Panc1 (cell line): ENCODE measurements around the gene XYLT1. TPM values are rescaled to one million over a fixed set of nuclear protein-coding genes. Genes with fewer than 3 reads are reported as not detected.

ENCODE experiments used
- ATAC-seq: fragments of 200-7000 bp; cut with Tn5 transposase; 2 replicates; pipeline ENCODE4 v1.9.1; 2020; ENCODE audit warnings: mild to moderate bottlenecking, moderate library complexity
- BruUV-seq: library from RNA; stranded (reverse); fragments of 400-500 nt; replicated peaks from 2 replicates; lab custom pipeline; 2021; lab: Mats Ljungman, UMichigan
- CTCF ChIA-PET: fragments of 300-600 bp; sonication (Branson Sonifier 250); formaldehyde crosslinking; loops from one replicate; lab custom pipeline; 2022; ENCODE audit warnings: antibody characterized with exemption; lab: Charles Lee
- POLR2A ChIA-PET: fragments of 300-600 bp; sonication (Branson Sonifier 250); formaldehyde crosslinking; loops from one replicate; lab custom pipeline; 2022; ENCODE audit warnings: antibody characterized with exemption; lab: Charles Lee
- DNase-seq: peaks from one replicate; pipeline ENCODE4 v3.0.0-alpha.2; 2010; ENCODE audit warnings: low read depth, low spot score
- H3K27ac ChIP-seq: 2 replicates; pipeline ENCODE4 v1.5.1; 2011; ENCODE audit warnings: mild to moderate bottlenecking, low read length, inconsistent platforms
- H3K27me3 ChIP-seq: fragments of 200-500 bp; sonication (Bioruptor generic); 2 replicates; pipeline ENCODE4 v1.6.0; 2014; ENCODE audit warnings: low read length, inconsistent platforms; ENCODE audit not compliant: control insufficient read depth, insufficient read depth
- H3K36me3 ChIP-seq: fragments of 200-500 bp; sonication (Bioruptor generic); 2 replicates; pipeline ENCODE4 v1.5.1; 2014; ENCODE audit warnings: inconsistent platforms, mild to moderate bottlenecking, low read length, moderate library complexity; ENCODE audit not compliant: control insufficient read depth, insufficient read depth
- H3K4me1 ChIP-seq: 2 replicates; pipeline ENCODE4 v1.5.1; 2011; ENCODE audit warnings: inconsistent platforms, mild to moderate bottlenecking, low read length, moderate library complexity; ENCODE audit not compliant: control insufficient read depth, insufficient read depth
- H3K4me3 ChIP-seq, 2 experiments: 2 replicates each; pipeline ENCODE4 v1.5.1; 2011 to 2012; ENCODE audit warnings: low read depth in 2 of 2, low read length in 2 of 2, mild to moderate bottlenecking in 2 of 2, inconsistent platforms in 1 of 2, moderate library complexity in 1 of 2
- H3K9me3 ChIP-seq: fragments of 200-500 bp; sonication (Bioruptor generic); 2 replicates; pipeline ENCODE4 v1.5.1; 2014; ENCODE audit warnings: low read depth, mild to moderate bottlenecking, inconsistent platforms, low read length, moderate library complexity; ENCODE audit not compliant: control insufficient read depth, insufficient read depth
- CTCF ChIP-seq: fragments of 450-650 bp; IDR thresholded peaks from 2 replicates; pipeline ENCODE4 v1.5.1; 2017; ENCODE audit warnings: mild to moderate bottlenecking
- POLR2AphosphoS5 ChIP-seq: IDR thresholded peaks from 2 replicates; pipeline ENCODE4 v1.6.1; 2012; ENCODE audit warnings: mild to moderate bottlenecking, low read depth, low read length, moderate library complexity
- REST ChIP-seq, 2 experiments: IDR thresholded peaks; 2 replicates each; pipeline ENCODE4 v1.6.1; 2011 to 2012; ENCODE audit warnings: low read depth in 2 of 2, control low read depth in 1 of 2, low read length in 1 of 2, mild to moderate bottlenecking in 1 of 2, moderate library complexity in 1 of 2; ENCODE audit not compliant: insufficient read depth in 1 of 2
- SIN3A ChIP-seq: IDR thresholded peaks from 2 replicates; pipeline ENCODE4 v1.6.1; 2012; ENCODE audit warnings: low read depth, mild to moderate bottlenecking, low read length, moderate library complexity, borderline replicate concordance; ENCODE audit not compliant: insufficient read depth
- TCF7L2 ChIP-seq: IDR thresholded peaks from 2 replicates; pipeline ENCODE4 v1.6.1; 2011; ENCODE audit warnings: mild to moderate bottlenecking, low read depth, low read length, inconsistent platforms
- in situ Hi-C: cut with HindIII; loops from 2 replicates; pipeline ENCODE4 v1.10.0; 2016; ENCODE audit warnings: low sequenced_read_pairs, low pct_unique_long_range_greater_than_20kb
- intact Hi-C: fragments of 100-400 bp; cut with micrococcal nuclease; formaldehyde crosslinking; loops from one replicate; pipeline ENCODE4 v1.10.0; 2022; ENCODE audit not compliant: unreplicated experiment
- total RNA-seq: library from RNA; stranded (reverse); gene quantifications from one replicate; pipeline ENCODE4 v1.2.1, GENCODE V29; 2021; ENCODE audit not compliant: unreplicated experiment

XYLT1 gene
- total RNA-seq, 1 experiment from 2014 or later = 0.62 TPM

DNA sequence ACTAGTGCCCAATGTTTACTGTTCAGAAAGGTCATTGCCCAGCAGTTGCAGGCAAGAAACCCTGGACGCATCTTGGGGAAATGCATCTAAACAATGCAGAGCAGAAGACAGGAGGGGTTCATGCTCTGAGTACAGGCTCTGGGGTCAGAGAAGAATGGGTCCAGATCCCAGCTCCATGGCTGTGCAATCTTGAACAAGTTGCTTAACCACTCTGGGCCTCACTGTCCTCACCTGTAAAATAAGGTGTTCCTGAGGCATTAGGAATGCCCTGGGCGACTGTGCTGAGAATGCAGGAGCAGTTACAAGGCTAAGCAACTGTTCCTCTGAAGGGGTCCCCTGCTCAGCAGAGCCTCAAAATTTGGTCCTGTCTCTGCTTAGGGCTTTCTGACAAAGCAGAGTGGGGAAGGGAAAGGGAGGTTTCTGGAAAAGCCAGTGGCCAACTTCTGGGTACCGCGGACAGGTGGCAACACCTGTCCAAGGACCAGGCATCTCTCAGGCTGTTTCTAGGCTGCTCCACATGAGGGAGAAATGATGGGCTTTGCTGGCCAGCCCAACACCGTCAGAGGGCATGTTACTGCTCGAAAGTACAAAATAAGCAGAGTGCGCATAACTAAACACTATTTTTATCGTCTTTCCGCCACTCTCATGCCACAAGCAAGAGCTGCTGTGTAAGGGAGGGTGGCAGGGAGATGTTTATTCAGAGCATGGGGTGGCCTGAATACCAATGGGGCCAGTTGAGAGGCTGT is 176.8 kb downstream of the XYLT1 start:
- ChIA-PET CTCF (no interaction called here), POLR2A (no interaction called here)
- no peak for ATAC-seq
- no peak for TF ChIP-seq REST (IDR thresholded peaks at IDR 0.05; ENCODE audit: insufficient read depth in 1 of 2, low read depth in 2 of 2, low read length in 1 of 2)
- no peak for TF ChIP-seq CTCF
- TF ChIP-seq SIN3A = no peak
- TF ChIP-seq POLR2AphosphoS5 = no peak
- TF ChIP-seq TCF7L2 = no peak
- DNase-seq = no peak
- Histone ChIP-seq H3K27ac (no peak overlapping the region), H3K9me3 (no peaks in the 10 kb centered on the region), H3K4me1 (no peaks in the 10 kb centered on the region), H3K27me3 (peaks cover 9% of the 10 kb centered on the region), H3K4me3 (no peak overlapping the region), H3K36me3 (no peaks in the 10 kb centered on the region)
- in situ Hi-C loops = no loop called here
- intact Hi-C loops = no loop called here
- no TSS peak for BruUV-seq

GRCh38 chr16:17291289-17291688 is 179.5 kb downstream of the XYLT1 start:
- Histone ChIP-seq H3K4me1 (no peaks in the 10 kb centered on the region), H3K36me3 (no peaks in the 10 kb centered on the region), H3K4me3 (no peak overlapping the region), H3K9me3 (no peaks in the 10 kb centered on the region), H3K27me3 (peaks cover 11% of the 10 kb centered on the region), H3K27ac (no peak overlapping the region)
- ATAC-seq = no peak
- CTCF ChIA-PET = no interaction called here
- intact Hi-C loops = no loop called here
- DNase-seq = no peak
- POLR2A ChIA-PET = no interaction called here
- BruUV-seq = no TSS peak
- in situ Hi-C loops = no loop called here
- TF ChIP-seq TCF7L2 = no peak
- TF ChIP-seq REST (IDR thresholded peaks at IDR 0.05; ENCODE audit: insufficient read depth in 1 of 2, low read depth in 2 of 2, low read length in 1 of 2) = no peak
- TF ChIP-seq POLR2AphosphoS5 = no peak
- TF ChIP-seq CTCF = no peak
- TF ChIP-seq SIN3A = no peak
